HepG2 (cell line): ENCODE measurements around the gene KRTAP10-10.
"Not testable (repeated sequence)": the region's sequence is repeated elsewhere in the genome, so short reads cannot be mapped to it uniquely, and the experiment has no call there.

Experiments
- CAMTA2 ChIP-seq: sonication (generic); formaldehyde crosslinking; IDR thresholded peaks from 2 replicates; pipeline ENCODE4 v1.4.0; 2020; ENCODE audit warnings: mild to moderate bottlenecking, missing genetic modification reagents, borderline replicate concordance
- ERF ChIP-seq: IDR thresholded peaks from 2 replicates; pipeline ENCODE4 v1.6.1; 2018; ENCODE audit warnings: missing biosample characterization, missing genetic modification reagents
- MAZ ChIP-seq, 2 experiments: sonication (generic) in 1 of 2; formaldehyde crosslinking in 1 of 2; IDR thresholded peaks; 2 replicates each; pipeline versions ENCODE4 v1.5.0 to v1.6.1; 2012 to 2020; ENCODE audit warnings: low read depth in 2 of 2, mild to moderate bottlenecking in 2 of 2, borderline replicate concordance in 1 of 2, improper control_type of control experiment in 1 of 2, low read length in 1 of 2, missing genetic modification reagents in 1 of 2, moderate library complexity in 1 of 2

DNA sequence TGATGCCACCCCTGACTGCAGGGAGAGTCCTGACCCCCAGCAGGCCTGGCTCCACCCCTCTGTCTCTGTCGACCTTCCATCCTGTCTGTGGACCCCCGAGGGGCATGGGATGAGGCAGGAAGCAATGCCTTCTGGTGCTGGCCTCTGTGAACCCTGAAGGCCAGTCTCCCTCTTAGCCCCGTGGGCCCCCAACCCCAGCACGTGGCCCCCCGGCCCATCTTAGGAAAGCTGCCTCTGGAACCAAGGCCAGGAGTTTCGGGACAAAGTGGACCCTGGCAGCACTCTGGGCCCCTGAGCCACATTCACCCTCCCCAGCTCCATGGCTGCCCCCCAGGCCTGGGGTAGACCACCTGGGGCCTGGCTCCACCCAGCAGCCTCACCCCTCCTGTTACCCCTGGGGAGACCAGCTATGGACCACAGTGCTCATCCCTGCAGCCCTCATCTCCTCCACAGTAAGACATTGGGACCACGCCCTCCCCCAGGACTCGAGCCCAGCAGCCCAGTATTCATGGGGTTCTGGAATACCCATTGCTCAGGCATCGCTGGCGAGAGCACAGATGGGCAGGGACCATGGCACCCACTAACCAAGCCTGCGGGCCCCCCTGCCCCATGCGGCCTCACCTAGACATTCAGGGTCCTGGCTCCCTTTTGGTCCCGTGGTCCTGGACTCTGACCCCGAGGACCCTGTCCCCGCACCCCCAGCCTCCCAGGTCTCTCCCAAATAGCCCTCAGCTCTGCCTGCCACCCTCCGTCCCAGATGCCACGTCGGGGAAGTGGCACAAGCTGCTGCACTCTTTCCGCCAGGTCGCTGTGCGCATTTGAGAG lies 1.6 kb downstream of the KRTAP10-10 start:
- TF ChIP-seq ERF (CRISPR knock-in tag); MAZ (IDR thresholded peaks at IDR 0.05; ENCODE audit: borderline replicate concordance, low read depth, low read length); MAZ (CRISPR knock-in tag; IDR thresholded peaks at IDR 0.05; ENCODE audit: low read depth); CAMTA2 (CRISPR knock-in tag): not testable (repeated sequence)
